MM.1S (cell line): ENCODE results near the gene MYBPHL.

Experiments used
- DNase-seq: peaks from one replicate; pipeline ENCODE4 v3.0.0-alpha.2; 2015
- H2AFZ ChIP-seq: fragments of 300-600 bp; sonication (generic); 2 replicates; pipeline ENCODE4 v1.6.0; 2016; ENCODE audit warnings: antibody characterized with exemption, low read length
- H3F3A ChIP-seq: fragments of 300-600 bp; sonication (generic); 2 replicates; pipeline ENCODE4 v1.6.1; 2016; ENCODE audit warnings: mild to moderate bottlenecking, antibody characterized with exemption, low read length, moderate library complexity, mixed read lengths; ENCODE audit not compliant: insufficient read depth
- H3K27ac ChIP-seq: fragments of 300-600 bp; sonication (generic); 2 replicates; pipeline ENCODE4 v1.5.1; 2016; ENCODE audit warnings: mild to moderate bottlenecking, low read length
- H3K27me3 ChIP-seq: fragments of 300-600 bp; sonication (generic); replicated peaks from 2 replicates; pipeline ENCODE4 v1.6.0; 2016; ENCODE audit warnings: low read length; ENCODE audit not compliant: insufficient read depth
- H3K36me3 ChIP-seq: fragments of 300-600 bp; sonication (generic); replicated peaks from 2 replicates; pipeline ENCODE4 v1.6.1; 2016; ENCODE audit warnings: mild to moderate bottlenecking, low read length, mixed read lengths; ENCODE audit not compliant: insufficient read depth
- H3K4me1 ChIP-seq: fragments of 300-600 bp; sonication (generic); 2 replicates; pipeline ENCODE4 v1.6.1; 2016; ENCODE audit warnings: low read length, mixed read lengths
- H3K4me2 ChIP-seq: fragments of 300-600 bp; sonication (generic); 2 replicates; pipeline ENCODE4 v1.6.0; 2016; ENCODE audit warnings: low read depth, low read length
- H3K4me3 ChIP-seq: fragments of 300-600 bp; sonication (generic); 2 replicates; pipeline ENCODE4 v1.5.1; 2016; ENCODE audit warnings: low read length, mixed read lengths
- H3K79me2 ChIP-seq: fragments of 300-600 bp; sonication (generic); 2 replicates; pipeline ENCODE4 v1.6.1; 2016; ENCODE audit warnings: mixed run types, low read length, mixed read lengths
- H3K9ac ChIP-seq: fragments of 300-600 bp; sonication (generic); 2 replicates; pipeline ENCODE4 v1.6.1; 2016; ENCODE audit warnings: low read length, mixed read lengths
- H3K9me2 ChIP-seq: fragments of 300-600 bp; sonication (generic); replicated peaks from 2 replicates; pipeline ENCODE4 v1.6.1; 2016; ENCODE audit warnings: mild to moderate bottlenecking, low read length, mixed read lengths; ENCODE audit not compliant: insufficient read depth
- H3K9me3 ChIP-seq: fragments of 300-600 bp; sonication (generic); replicated peaks from 2 replicates; pipeline ENCODE4 v1.6.1; 2016; ENCODE audit warnings: mild to moderate bottlenecking, low read length, mixed read lengths; ENCODE audit not compliant: insufficient read depth
- H4K20me1 ChIP-seq: fragments of 300-600 bp; sonication (generic); 2 replicates; pipeline ENCODE4 v1.6.1; 2016; ENCODE audit warnings: mild to moderate bottlenecking, low read length, moderate library complexity, mixed read lengths; ENCODE audit not compliant: insufficient read depth
- EZH2 ChIP-seq: fragments of 300-600 bp; sonication (generic); optimal IDR thresholded peaks from 2 replicates; pipeline ENCODE3; 2017; ENCODE audit warnings: low read depth, mild to moderate bottlenecking, antibody characterized with exemption, low read length, mixed read lengths
- EZH2phosphoT487 ChIP-seq: fragments of 300-600 bp; sonication (generic); IDR thresholded peaks from 2 replicates; pipeline ENCODE4 v1.6.1; 2018; ENCODE audit warnings: antibody characterized with exemption, low read length
- TF ChIP-seq, protein P1 (sequence below): fragments of 300-600 bp; sonication (generic); IDR thresholded peaks from 2 replicates; pipeline ENCODE4 v1.5.1; 2016; ENCODE audit warnings: antibody characterized with exemption, low read length, mixed read lengths

Gene MYBPHL

DNA sequence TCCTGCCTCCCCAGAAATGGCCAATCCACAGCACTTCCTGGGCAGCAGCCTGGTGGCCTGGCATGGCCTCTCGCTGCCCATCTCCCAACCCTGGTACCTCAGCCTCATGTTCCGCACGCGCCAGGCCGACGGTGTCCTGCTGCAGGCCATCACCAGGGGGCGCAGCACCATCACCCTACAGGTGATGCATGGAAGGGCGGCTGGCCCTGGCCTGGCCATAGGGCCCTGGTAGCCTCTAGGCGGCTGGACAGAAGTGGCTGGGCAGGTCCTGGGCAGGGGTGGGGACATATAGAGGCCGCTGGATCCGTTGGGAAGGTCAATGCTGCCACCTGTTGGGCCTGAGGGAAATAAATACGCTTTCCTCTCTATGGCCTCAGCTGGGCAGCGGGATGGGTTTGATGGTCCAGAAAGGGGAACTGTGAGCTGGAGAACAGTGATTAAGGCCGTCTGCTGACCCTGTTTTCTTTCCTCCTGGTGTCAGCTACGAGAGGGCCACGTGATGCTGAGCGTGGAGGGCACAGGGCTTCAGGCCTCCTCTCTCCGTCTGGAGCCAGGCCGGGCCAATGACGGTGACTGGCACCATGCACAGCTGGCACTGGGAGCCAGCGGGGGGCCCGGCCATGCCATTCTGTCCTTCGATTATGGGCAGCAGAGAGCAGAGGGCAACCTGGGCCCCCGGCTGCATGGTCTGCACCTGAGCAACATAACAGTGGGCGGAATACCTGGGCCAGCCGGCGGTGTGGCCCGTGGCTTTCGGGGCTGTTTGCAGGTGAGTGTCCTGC, 43.0 kb downstream of the MYBPHL start:
- Histone ChIP-seq H3K27ac (no peak overlapping the region), H3K4me1 (no peaks in the 10 kb centered on the region), H4K20me1 (no peaks in the 10 kb centered on the region), H3K9ac (no peak overlapping the region), H3K27me3 (no peaks in the 10 kb centered on the region), H3F3A (no peaks in the 10 kb centered on the region), H3K4me3 (no peak overlapping the region), H3K4me2 (no peak overlapping the region), H3K9me2 (no peaks in the 10 kb centered on the region), H3K79me2 (no peaks in the 10 kb centered on the region), H3K9me3 (no peaks in the 10 kb centered on the region), H2AFZ (no peak overlapping the region), H3K36me3 (no peaks in the 10 kb centered on the region)
- TF ChIP-seq EZH2 = no peak
- TF ChIP-seq, protein P1, sequence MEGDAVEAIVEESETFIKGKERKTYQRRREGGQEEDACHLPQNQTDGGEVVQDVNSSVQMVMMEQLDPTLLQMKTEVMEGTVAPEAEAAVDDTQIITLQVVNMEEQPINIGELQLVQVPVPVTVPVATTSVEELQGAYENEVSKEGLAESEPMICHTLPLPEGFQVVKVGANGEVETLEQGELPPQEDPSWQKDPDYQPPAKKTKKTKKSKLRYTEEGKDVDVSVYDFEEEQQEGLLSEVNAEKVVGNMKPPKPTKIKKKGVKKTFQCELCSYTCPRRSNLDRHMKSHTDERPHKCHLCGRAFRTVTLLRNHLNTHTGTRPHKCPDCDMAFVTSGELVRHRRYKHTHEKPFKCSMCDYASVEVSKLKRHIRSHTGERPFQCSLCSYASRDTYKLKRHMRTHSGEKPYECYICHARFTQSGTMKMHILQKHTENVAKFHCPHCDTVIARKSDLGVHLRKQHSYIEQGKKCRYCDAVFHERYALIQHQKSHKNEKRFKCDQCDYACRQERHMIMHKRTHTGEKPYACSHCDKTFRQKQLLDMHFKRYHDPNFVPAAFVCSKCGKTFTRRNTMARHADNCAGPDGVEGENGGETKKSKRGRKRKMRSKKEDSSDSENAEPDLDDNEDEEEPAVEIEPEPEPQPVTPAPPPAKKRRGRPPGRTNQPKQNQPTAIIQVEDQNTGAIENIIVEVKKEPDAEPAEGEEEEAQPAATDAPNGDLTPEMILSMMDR = peak; percentile 87
- peak; percentile 48 for DNase-seq

DNA sequence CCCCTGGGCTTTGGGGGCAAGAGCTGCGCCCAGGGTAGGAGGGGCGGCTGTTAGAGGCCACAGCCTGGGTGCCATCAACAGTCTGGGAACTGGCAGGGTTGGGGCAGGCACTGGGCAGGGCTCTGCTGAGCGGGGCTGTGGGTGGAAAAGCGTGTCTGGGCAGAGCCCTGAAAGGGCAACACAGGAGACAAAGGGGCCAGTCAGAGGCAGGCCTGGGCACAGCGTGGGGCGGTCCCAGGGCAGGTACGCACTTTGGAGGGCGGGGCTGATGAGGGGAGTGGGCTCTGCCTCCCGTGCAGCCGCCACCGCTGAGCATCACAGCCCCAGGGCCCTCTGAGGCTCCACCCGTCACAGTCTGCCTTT, 43.6 kb downstream of the MYBPHL start:
- Histone ChIP-seq H2AFZ (no peak overlapping the region), H3K36me3 (no peaks in the 10 kb centered on the region), H3K27me3 (no peaks in the 10 kb centered on the region), H3K79me2 (no peaks in the 10 kb centered on the region), H4K20me1 (no peaks in the 10 kb centered on the region), H3K9ac (no peak overlapping the region), H3K4me2 (no peak overlapping the region), H3K9me2 (no peaks in the 10 kb centered on the region), H3K27ac (no peak overlapping the region), H3K4me3 (no peak overlapping the region), H3K4me1 (no peaks in the 10 kb centered on the region), H3K9me3 (no peaks in the 10 kb centered on the region), H3F3A (no peaks in the 10 kb centered on the region)
- no peak for DNase-seq
- TF ChIP-seq EZH2 = no peak
- TF ChIP-seq, protein P1 = no peak
- TF ChIP-seq EZH2phosphoT487 = no peak

DNA sequence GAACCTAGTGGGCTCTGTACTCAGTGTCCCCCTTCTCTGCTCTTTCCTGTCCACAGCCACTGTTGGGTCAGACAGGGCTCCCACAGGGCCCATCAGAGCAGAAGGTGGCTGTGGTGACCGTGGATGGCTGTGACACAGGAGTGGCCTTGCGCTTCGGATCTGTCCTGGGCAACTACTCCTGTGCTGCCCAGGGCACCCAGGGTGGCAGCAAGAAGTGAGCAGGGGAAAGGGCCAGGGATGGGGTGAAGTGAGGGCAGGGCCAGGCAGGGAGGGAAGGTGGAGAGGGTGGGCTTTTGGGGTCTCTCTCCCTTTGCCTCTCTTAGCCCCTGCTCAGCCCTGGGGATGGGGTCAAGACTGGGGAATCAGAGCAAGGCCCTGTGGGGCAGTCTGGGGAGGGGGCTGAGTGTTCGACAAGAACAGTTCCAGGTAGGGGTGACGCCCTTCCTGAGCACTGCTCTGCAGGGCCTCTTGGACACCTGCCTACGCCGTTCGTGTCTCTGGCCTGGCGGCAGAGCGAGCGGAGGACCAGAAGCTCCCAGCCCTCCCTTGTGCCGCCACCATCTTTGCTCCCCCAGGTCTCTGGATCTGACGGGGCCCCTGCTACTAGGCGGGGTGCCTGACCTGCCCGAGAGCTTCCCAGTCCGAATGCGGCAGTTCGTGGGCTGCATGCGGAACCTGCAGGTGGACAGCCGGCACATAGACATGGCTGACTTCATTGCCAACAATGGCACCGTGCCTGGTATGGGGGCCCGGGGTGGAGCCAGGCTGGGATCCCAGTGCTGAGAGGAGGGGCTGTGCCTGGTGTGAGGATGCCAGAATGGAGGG, 44.4 kb downstream of the MYBPHL start:
- H3K27ac ChIP-seq = no peak overlapping the region
- no peaks in the 10 kb centered on the region for H3K9me2 ChIP-seq
- no peak overlapping the region for H3K9ac ChIP-seq
- H3K4me2 ChIP-seq = no peak overlapping the region
- no peak overlapping the region for H2AFZ ChIP-seq
- H3K79me2 ChIP-seq = no peaks in the 10 kb centered on the region
- no peaks in the 10 kb centered on the region for H3F3A ChIP-seq
- no peaks in the 10 kb centered on the region for H3K36me3 ChIP-seq
- H3K9me3 ChIP-seq = no peaks in the 10 kb centered on the region
- no peaks in the 10 kb centered on the region for H3K4me1 ChIP-seq
- H4K20me1 ChIP-seq = no peaks in the 10 kb centered on the region
- TF ChIP-seq EZH2phosphoT487 (no peak), EZH2 (no peak)
- TF ChIP-seq, protein P1 = no peak
- DNase-seq = no peak
- no peaks in the 10 kb centered on the region for H3K27me3 ChIP-seq
- H3K4me3 ChIP-seq = no peak overlapping the region
